ENCODE results near the gene PRSS23. TPM values are rescaled to one million over a fixed set of nuclear protein-coding genes. Genes with fewer than 3 reads are reported as not detected.

The PRSS23 gene
- polyA plus RNA-seq, 1 donor from 2014 or later, result 3.6 TPM

DNA sequence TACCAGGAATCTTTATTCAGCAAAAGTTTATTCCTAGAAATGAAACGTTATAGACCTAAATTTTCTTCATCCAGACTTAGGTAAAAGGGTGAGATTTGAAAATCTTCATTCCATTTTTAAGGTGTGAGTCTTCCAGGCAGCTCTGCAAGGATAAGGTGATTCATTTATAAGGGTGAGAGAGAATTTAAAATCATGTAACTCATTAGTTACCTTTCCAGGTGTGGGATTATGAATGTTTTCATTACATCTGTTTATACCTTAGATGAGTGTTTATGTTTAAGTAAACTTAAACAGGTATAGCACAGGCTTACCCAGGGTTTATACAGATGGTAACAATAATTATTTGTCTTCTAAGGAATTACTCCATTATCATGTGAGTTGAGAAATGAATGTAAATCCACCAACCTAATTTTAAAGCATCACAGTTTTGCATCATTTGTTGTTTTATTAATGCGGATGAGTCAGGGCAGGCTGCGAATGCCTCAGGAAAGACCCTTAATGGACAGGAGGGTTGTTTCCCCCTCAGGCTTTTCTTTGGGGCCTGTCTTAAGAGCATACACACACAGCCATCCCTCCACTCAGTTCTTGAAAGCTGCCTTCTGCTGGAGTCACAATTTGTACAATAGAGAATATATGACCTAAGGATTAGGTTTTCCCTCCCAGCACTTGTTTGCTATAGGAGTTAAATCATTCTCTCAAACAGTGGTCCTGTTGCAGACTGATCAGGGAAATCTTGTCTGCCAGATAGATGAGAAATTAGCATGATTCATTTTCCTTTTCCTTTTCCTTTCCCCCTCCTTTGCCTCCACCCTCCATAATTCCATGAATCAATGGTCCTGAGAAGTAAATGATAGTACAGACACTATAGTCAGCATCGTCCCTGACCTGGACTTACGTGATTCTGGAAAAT lies 3.0 kb downstream of the PRSS23 start:
- Histone ChIP-seq H3K9me2 (ENCODE audit: insufficient read depth, low read length) (no peaks in the 10 kb centered on the region), H2AFZ (ENCODE audit: low read depth, low read length) (no peak overlapping the region), H3K9ac (ENCODE audit: low read length) (no peak overlapping the region), H3K27me3 (ENCODE audit: insufficient read depth, low read depth, low read length) (no peaks in the 10 kb centered on the region), H3K4me3 (ENCODE audit: low read length) (no peak overlapping the region), H3K36me3 (ENCODE audit: insufficient read depth, low read length) (no peaks in the 10 kb centered on the region), H4K20me1 (ENCODE audit: insufficient read depth) (no peaks in the 10 kb centered on the region), H3F3A (ENCODE audit: insufficient read depth, low read length, poor library complexity, severe bottlenecking) (no peaks in the 10 kb centered on the region), H3K4me2 (ENCODE audit: low read length) (no peak overlapping the region), H3K27ac (ENCODE audit: low read length) (no peak overlapping the region), H3K79me2 (replicated peaks; ENCODE audit: insufficient read depth, low read length) (peaks cover 47% of the 10 kb centered on the region), H3K9me3 (ENCODE audit: low read length) (no peaks in the 10 kb centered on the region)
- TF ChIP-seq RAD21 (conservative IDR thresholded peaks at IDR 0.05), result no peak
- TF ChIP-seq, protein P1, sequence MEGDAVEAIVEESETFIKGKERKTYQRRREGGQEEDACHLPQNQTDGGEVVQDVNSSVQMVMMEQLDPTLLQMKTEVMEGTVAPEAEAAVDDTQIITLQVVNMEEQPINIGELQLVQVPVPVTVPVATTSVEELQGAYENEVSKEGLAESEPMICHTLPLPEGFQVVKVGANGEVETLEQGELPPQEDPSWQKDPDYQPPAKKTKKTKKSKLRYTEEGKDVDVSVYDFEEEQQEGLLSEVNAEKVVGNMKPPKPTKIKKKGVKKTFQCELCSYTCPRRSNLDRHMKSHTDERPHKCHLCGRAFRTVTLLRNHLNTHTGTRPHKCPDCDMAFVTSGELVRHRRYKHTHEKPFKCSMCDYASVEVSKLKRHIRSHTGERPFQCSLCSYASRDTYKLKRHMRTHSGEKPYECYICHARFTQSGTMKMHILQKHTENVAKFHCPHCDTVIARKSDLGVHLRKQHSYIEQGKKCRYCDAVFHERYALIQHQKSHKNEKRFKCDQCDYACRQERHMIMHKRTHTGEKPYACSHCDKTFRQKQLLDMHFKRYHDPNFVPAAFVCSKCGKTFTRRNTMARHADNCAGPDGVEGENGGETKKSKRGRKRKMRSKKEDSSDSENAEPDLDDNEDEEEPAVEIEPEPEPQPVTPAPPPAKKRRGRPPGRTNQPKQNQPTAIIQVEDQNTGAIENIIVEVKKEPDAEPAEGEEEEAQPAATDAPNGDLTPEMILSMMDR (IDR thresholded peaks at IDR 0.05; ENCODE audit: poor library complexity, severe bottlenecking), result no peak
- no peak for TF ChIP-seq EZH2 (IDR thresholded peaks at IDR 0.05; ENCODE audit: borderline replicate concordance, insufficient read depth, low read length, poor library complexity, severe bottlenecking)
- no peak for TF ChIP-seq POLR2AphosphoS5 (IDR thresholded peaks at IDR 0.05)
- no peak for TF ChIP-seq EP300 (conservative IDR thresholded peaks at IDR 0.05; ENCODE audit: poor library complexity, severe bottlenecking)
- no peak for TF ChIP-seq REST (IDR thresholded peaks at IDR 0.05; ENCODE audit: borderline replicate concordance)
- no peak for TF ChIP-seq TAF1 (IDR thresholded peaks at IDR 0.05; ENCODE audit: low read depth)
- no peak for TF ChIP-seq SMC3 (conservative IDR thresholded peaks at IDR 0.05; ENCODE audit: poor library complexity)
- no peak for TF ChIP-seq MXI1 (conservative IDR thresholded peaks at IDR 0.05; ENCODE audit: poor library complexity, severe bottlenecking)

DNA sequence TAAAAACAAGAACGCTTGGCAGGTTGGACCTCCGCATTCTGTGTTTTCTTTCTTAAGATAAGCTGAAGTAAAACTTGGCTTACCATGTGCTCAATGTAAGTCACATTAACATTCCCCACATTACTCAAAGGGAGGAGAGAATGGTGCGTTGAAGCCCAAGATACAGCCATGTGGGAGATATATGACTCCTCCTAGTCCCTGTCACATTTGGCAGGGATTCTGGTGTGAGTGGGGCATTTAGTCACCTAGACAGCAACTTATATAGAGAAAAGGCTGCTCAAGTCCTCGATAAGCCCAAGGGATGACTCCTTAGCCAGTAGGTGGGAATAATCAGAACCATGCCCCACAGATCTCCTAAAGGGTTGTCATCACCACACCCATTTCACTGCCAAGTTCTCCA lies 4.6 kb downstream of the PRSS23 start:
- no peaks in the 10 kb centered on the region for H3F3A ChIP-seq (ENCODE audit: insufficient read depth, low read length, poor library complexity, severe bottlenecking)
- no peak overlapping the region for H3K4me3 ChIP-seq (ENCODE audit: low read length)
- no peak overlapping the region for H2AFZ ChIP-seq (ENCODE audit: low read depth, low read length)
- H3K27me3 ChIP-seq (ENCODE audit: insufficient read depth, low read depth, low read length), result no peaks in the 10 kb centered on the region
- H3K9ac ChIP-seq (ENCODE audit: low read length), result no peak overlapping the region
- TF ChIP-seq EP300 (conservative IDR thresholded peaks at IDR 0.05; ENCODE audit: poor library complexity, severe bottlenecking) (no peak), TAF1 (IDR thresholded peaks at IDR 0.05; ENCODE audit: low read depth) (no peak), REST (IDR thresholded peaks at IDR 0.05; ENCODE audit: borderline replicate concordance) (no peak), RAD21 (conservative IDR thresholded peaks at IDR 0.05) (no peak), MXI1 (conservative IDR thresholded peaks at IDR 0.05; ENCODE audit: poor library complexity, severe bottlenecking) (no peak)
- H3K4me2 ChIP-seq (ENCODE audit: low read length), result no peak overlapping the region
- H3K79me2 ChIP-seq (replicated peaks; ENCODE audit: insufficient read depth, low read length), result peaks cover 47% of the 10 kb centered on the region
- H3K36me3 ChIP-seq (ENCODE audit: insufficient read depth, low read length), result no peaks in the 10 kb centered on the region
- H3K9me3 ChIP-seq (ENCODE audit: low read length), result no peaks in the 10 kb centered on the region
- H4K20me1 ChIP-seq (ENCODE audit: insufficient read depth), result no peaks in the 10 kb centered on the region
- H3K27ac ChIP-seq (ENCODE audit: low read length), result no peak overlapping the region
- no peaks in the 10 kb centered on the region for H3K9me2 ChIP-seq (ENCODE audit: insufficient read depth, low read length)

All from neural cell (in vitro differentiated cells).